Spleen (tissue), 7 donors: ENCODE data around the gene TMED7.

Experiments
- CTCF ChIP-seq, 11 experiments: fragments of 200-600 bp in 7 of 11; fragments of 450-650 bp in 4 of 11; sonication (generic) in 4 of 11; IDR thresholded peaks in 8 of 11; conservative IDR thresholded peaks in 3 of 11; 1 replicate in 7 of 11; 2 replicates in 4 of 11; pipeline versions ENCODE4 v1.4.0 to v1.8.0; 2016 to 2021; ENCODE audit warnings: antibody characterized with exemption in 11 of 11, inconsistent platforms in 4 of 11, mild to moderate bottlenecking in 1 of 11
- POLR2A ChIP-seq, 3 donors: fragments of 450-650 bp; IDR thresholded peaks; one replicate each; pipeline ENCODE4 v1.5.1; 2017; ENCODE audit warnings: antibody characterized with exemption in 3 of 3, mild to moderate bottlenecking in 1 of 3
- donor health status: DM: no; HTN: no; CAD: no; lungs with moderate emphysema.
- donor health status: DM: no; HTN: no; CAD: no.
- donor health status: DM: no; HTN: no; CAD: no.

DNA sequence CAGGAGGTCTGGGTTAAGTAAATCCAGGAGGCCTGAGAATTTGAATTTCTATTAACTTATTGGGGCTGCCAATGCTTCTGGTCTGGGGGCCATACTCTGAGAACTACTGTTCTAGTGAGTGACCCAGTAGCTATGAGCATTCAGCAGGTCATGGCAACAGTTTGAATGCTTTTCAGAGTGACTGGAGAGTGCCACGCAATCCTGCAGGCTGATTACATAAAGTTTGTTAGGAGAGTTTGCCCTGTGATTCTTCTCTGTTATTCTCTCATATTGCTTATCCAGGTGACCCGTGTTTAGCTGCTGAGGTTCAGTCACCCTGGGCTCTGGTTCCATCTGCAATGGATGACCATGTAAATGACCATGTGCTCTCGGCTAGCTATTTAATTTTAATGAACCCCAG lies 22.2 kb upstream of the TMED7 start:
- TF ChIP-seq CTCF (IDR thresholded peaks at IDR 0.05 in 8 of 11, conservative IDR thresholded peaks at IDR 0.05 in 3 of 11) (no peak), POLR2A (IDR thresholded peaks at IDR 0.05) (no peak)
